ENCODE results near the gene LPIN3. TPM values are rescaled to one million over a fixed set of nuclear protein-coding genes. Genes with fewer than 3 reads are reported as not detected.

Gene LPIN3
- total and polyA plus RNA-seq, 2 donors (not counting 3 experiments of a cell fraction or from before 2014, with no cell fraction given) = 2.1 to 3.0 TPM

DNA sequence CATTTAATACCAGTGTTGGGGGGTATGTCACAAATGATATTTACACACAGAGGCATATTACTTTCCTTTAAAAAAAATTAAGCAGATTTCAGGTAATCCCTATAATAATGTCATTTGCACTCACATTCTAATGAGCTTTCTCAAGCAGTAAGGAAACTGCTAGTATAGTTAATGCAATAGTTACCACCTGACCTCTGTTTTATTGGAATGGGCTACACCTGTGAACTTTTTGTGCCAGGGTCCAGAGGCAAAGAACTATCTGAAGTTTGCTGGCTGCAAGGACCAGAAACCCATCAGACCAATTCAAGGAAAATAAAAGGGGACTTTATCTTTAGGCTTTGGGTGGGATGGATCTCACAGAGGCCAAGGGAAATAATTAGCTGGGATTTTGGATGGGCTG lies 20.2 kb upstream of the LPIN3 start:
- CTCF ChIA-PET = interaction anchor here (1.5 to 3.2 kb wide), 4 partner anchors 20 to 148 kb away, joined by 3 to 15 read pairs (median 6); partner anchors contain the start of gene LPIN3
- no peaks in the 10 kb centered on the region for H4K20me1 ChIP-seq (replicated peaks; ENCODE audit: control insufficient read depth, extremely low read depth, insufficient read depth, low read length)
- BruUV-seq (replicated peaks) = no TSS peak
- H3K4me3 ChIP-seq (replicated peaks in 1 of 3; ENCODE audit: insufficient read depth in 1 of 3, low read depth in 1 of 3, low read length in 3 of 3) = no peak overlapping the region
- no peaks in the 10 kb centered on the region for H3K9me1 ChIP-seq (replicated peaks; ENCODE audit: control insufficient read depth, extremely low read depth, insufficient read depth, low read length)
- TF ChIP-seq POLR2AphosphoS5 (IDR thresholded peaks at IDR 0.05; ENCODE audit: insufficient read depth, low read depth, low read length) (no peak), EZH2 (IDR thresholded peaks at IDR 0.05; ENCODE audit: borderline replicate concordance, low read depth, low read length, severe bottlenecking) (no peak), FOS (IDR thresholded peaks at IDR 0.05; ENCODE audit: borderline replicate concordance, insufficient read depth, low read length) (no peak), GATA2 (IDR thresholded peaks at IDR 0.05; ENCODE audit: insufficient read depth, insufficient read length, low read depth, low read length) (no peak), JUN (IDR thresholded peaks at IDR 0.05; ENCODE audit: borderline replicate concordance, insufficient read depth, insufficient read length, low read depth) (no peak)
- TF ChIP-seq, protein P1, sequence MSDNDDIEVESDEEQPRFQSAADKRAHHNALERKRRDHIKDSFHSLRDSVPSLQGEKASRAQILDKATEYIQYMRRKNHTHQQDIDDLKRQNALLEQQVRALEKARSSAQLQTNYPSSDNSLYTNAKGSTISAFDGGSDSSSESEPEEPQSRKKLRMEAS (IDR thresholded peaks at IDR 0.05; ENCODE audit: insufficient read depth, insufficient read length) = no peak
- TF ChIP-seq, protein P2, sequence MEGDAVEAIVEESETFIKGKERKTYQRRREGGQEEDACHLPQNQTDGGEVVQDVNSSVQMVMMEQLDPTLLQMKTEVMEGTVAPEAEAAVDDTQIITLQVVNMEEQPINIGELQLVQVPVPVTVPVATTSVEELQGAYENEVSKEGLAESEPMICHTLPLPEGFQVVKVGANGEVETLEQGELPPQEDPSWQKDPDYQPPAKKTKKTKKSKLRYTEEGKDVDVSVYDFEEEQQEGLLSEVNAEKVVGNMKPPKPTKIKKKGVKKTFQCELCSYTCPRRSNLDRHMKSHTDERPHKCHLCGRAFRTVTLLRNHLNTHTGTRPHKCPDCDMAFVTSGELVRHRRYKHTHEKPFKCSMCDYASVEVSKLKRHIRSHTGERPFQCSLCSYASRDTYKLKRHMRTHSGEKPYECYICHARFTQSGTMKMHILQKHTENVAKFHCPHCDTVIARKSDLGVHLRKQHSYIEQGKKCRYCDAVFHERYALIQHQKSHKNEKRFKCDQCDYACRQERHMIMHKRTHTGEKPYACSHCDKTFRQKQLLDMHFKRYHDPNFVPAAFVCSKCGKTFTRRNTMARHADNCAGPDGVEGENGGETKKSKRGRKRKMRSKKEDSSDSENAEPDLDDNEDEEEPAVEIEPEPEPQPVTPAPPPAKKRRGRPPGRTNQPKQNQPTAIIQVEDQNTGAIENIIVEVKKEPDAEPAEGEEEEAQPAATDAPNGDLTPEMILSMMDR (IDR thresholded peaks at IDR 0.05; ENCODE audit: extremely low read depth in 1 of 2, insufficient read depth in 1 of 2, low read depth in 1 of 2, low read length in 2 of 2) = no peak
- no peak overlapping the region for H3K27ac ChIP-seq (ENCODE audit: insufficient read depth, low read depth, low read length)
- peaks cover 18% of the 10 kb centered on the region for H3K4me1 ChIP-seq (ENCODE audit: control insufficient read depth, extremely low read depth, insufficient read depth, low read length)
- DNase-seq (ENCODE audit: low read depth, low spot score) (no peak), FAIRE-seq (no peak)
- intact Hi-C loops (cut with micrococcal nuclease) = loop anchor here (10.0 kb wide), 1 partner anchor 316 kb away; no protein-coding TSS in a partner anchor
- no peaks in the 10 kb centered on the region for H3K36me3 ChIP-seq (ENCODE audit: control insufficient read depth in 2 of 2, extremely low read depth in 1 of 2, insufficient read depth in 2 of 2, low read length in 2 of 2)
- H3K4me2 ChIP-seq (ENCODE audit: insufficient read depth, low read length) = no peak overlapping the region
- no peak overlapping the region for H2AFZ ChIP-seq (ENCODE audit: low read depth, low read length)
- no peaks in the 10 kb centered on the region for H3K9me3 ChIP-seq (replicated peaks; ENCODE audit: control insufficient read depth, insufficient read depth, low read length)
- POLR2A ChIA-PET = no interaction called here
- no peak overlapping the region for H3K9ac ChIP-seq (replicated peaks; ENCODE audit: extremely low read depth, insufficient read depth, low read length)
- peaks cover 11% of the 10 kb centered on the region for H3K79me2 ChIP-seq (ENCODE audit: control insufficient read depth, insufficient read depth, low read length)
- dilution Hi-C loops (cut with MboI; ENCODE audit: extremely low pct_ligation_motif_present, low sequenced_read_pairs) = no loop called here
- no peaks in the 10 kb centered on the region for H3K27me3 ChIP-seq (ENCODE audit: control insufficient read depth in 2 of 2, insufficient read depth in 2 of 2, low read length in 2 of 2)
